K562 (cell line): ENCODE measurements around the gene NNAT. TPM values are rescaled to one million over a fixed set of nuclear protein-coding genes. Genes with fewer than 3 reads are reported as not detected.

ENCODE experiments used
- ATAC-seq: fragments of 200-7000 bp; cut with Tn5 transposase; 3 replicates; pipeline ENCODE4 v1.9.1; 2020; ENCODE audit warnings: moderate library complexity
- BruUV-seq: library from RNA; stranded (reverse); fragments of 400-500 nt; replicated peaks from 2 replicates; lab custom pipeline; 2021; lab: Mats Ljungman, UMichigan
- CTCF ChIA-PET: fragments of 300-600 bp; formaldehyde crosslinking; extraction: SDS; loops from one replicate; lab custom pipeline; 2021; ENCODE audit warnings: low intra/inter-chr PET ratio; lab: Yijun Ruan, JAX
- POLR2A ChIA-PET: fragments of 300-600, 350-650 bp; sonication (Branson Sonifier 250); formaldehyde crosslinking; extraction: SDS; loops from one replicate; lab custom pipeline; 2021; ENCODE audit warnings: antibody characterized with exemption, inconsistent platforms; lab: Yijun Ruan, JAX
- DNase-seq, 4 experiments: peaks; one replicate each; pipeline versions ENCODE4 v3.0.0 to v3.0.0-alpha.2; 2011 to 2018; ENCODE audit warnings: low spot score in 3 of 4, mixed read lengths in 3 of 4; ENCODE audit errors: extremely low read depth in 1 of 4
- FAIRE-seq: peaks from 2 replicates; lab custom pipeline; 2011; peaks lifted over from hg19 to GRCh38; lab: Jason Lieb, UNC
- H2AFZ ChIP-seq: 2 replicates; pipeline ENCODE4 v1.6.0; 2011; ENCODE audit warnings: low read depth, low read length, control low read depth, inconsistent platforms
- H3K27ac ChIP-seq: fragments of 200-600 bp; 3 replicates; pipeline ENCODE4 v1.8.0; 2011; ENCODE audit warnings: low read depth, mild to moderate bottlenecking, control low read depth, inconsistent platforms, low read length, moderate library complexity, mixed read lengths; ENCODE audit errors: extremely low read depth
- H3K27me3 ChIP-seq, 2 experiments: fragments of 300-600 bp in 1 of 2; 2 replicates in 1 of 2; 3 replicates in 1 of 2; pipeline versions ENCODE4 v1.6.0 to v1.8.0; 2011; ENCODE audit warnings: inconsistent platforms in 2 of 2, low read length in 2 of 2, mild to moderate bottlenecking in 1 of 2, mixed read lengths in 1 of 2, moderate library complexity in 1 of 2; ENCODE audit not compliant: control insufficient read depth in 2 of 2, insufficient read depth in 2 of 2
- H3K36me3 ChIP-seq: fragments of 300-600 bp; 3 replicates; pipeline ENCODE4 v1.8.0; 2011; ENCODE audit warnings: mild to moderate bottlenecking, low read length, inconsistent platforms; ENCODE audit not compliant: control insufficient read depth, insufficient read depth
- H3K4me1 ChIP-seq, 2 experiments: fragments of 200-600 bp in 1 of 2; replicated peaks in 1 of 2; 2 replicates in 1 of 2; 3 replicates in 1 of 2; pipeline versions ENCODE4 v1.5.1 to v1.8.0; 2011; ENCODE audit warnings: inconsistent platforms in 2 of 2, low read length in 2 of 2, mild to moderate bottlenecking in 1 of 2, mixed read lengths in 1 of 2, moderate library complexity in 1 of 2; ENCODE audit not compliant: control insufficient read depth in 2 of 2, insufficient read depth in 2 of 2
- H3K4me2 ChIP-seq: 2 replicates; pipeline ENCODE4 v1.6.1; 2011; ENCODE audit warnings: low read length, control low read depth, inconsistent platforms, mixed read lengths; ENCODE audit not compliant: insufficient read depth
- H3K4me3 ChIP-seq: fragments of 200-600 bp; sonication (generic), shearing (Covaris generic); 2 replicates; pipeline ENCODE4 v1.5.1; 2016; ENCODE audit warnings: control low read depth, inconsistent platforms
- H3K79me2 ChIP-seq: fragments of 200-600 bp; 3 replicates; pipeline ENCODE4 v1.8.0; 2011; ENCODE audit warnings: low read length, inconsistent platforms; ENCODE audit not compliant: control insufficient read depth, insufficient read depth
- H3K9ac ChIP-seq, 2 experiments: 2 replicates each; pipeline versions ENCODE4 v1.6.0 to v1.6.1; 2011; ENCODE audit warnings: low read depth in 2 of 2, low read length in 2 of 2, control low read depth in 1 of 2, inconsistent platforms in 1 of 2, mild to moderate bottlenecking in 1 of 2, mixed read lengths in 1 of 2; ENCODE audit not compliant: insufficient read depth in 1 of 2
- H3K9me1 ChIP-seq: one replicate; pipeline ENCODE4 v1.6.0; 2011; ENCODE audit warnings: inconsistent platforms, mild to moderate bottlenecking, low read length, moderate library complexity; ENCODE audit not compliant: control insufficient read depth, insufficient read depth
- H3K9me3 ChIP-seq: replicated peaks from 2 replicates; pipeline ENCODE4 v1.5.1; 2011; ENCODE audit warnings: low read depth, low read length, inconsistent platforms; ENCODE audit not compliant: control insufficient read depth, insufficient read depth
- H4K20me1 ChIP-seq: replicated peaks from 2 replicates; pipeline ENCODE4 v1.6.1; 2011; ENCODE audit warnings: low read length, inconsistent platforms, mixed read lengths; ENCODE audit not compliant: control insufficient read depth, insufficient read depth
- CBX3 ChIP-seq, 2 experiments: IDR thresholded peaks; 1 replicate in 1 of 2; 2 replicates in 1 of 2; pipeline ENCODE4 v1.6.1; 2012; ENCODE audit warnings: inconsistent platforms in 2 of 2, low read length in 2 of 2, borderline replicate concordance in 1 of 2, control low read depth in 1 of 2
- COPS2 ChIP-seq: fragments of 450-650 bp; conservative IDR thresholded peaks from 2 replicates; pipeline ENCODE4 v1.6.1; 2016; ENCODE audit warnings: mild to moderate bottlenecking, moderate library complexity
- EZH2 ChIP-seq: IDR thresholded peaks from 2 replicates; pipeline ENCODE4 v1.6.1; 2012; ENCODE audit warnings: low read depth, mild to moderate bottlenecking, inconsistent platforms, low read length, borderline replicate concordance
- KLF13 ChIP-seq: fragments of 450-650 bp; IDR thresholded peaks from 2 replicates; pipeline ENCODE4 v1.6.1; 2016; ENCODE audit warnings: missing genetic modification characterization, low read depth, mild to moderate bottlenecking, missing compliant biosample characterization, moderate library complexity, borderline replicate concordance
- PURB ChIP-seq: sonication (generic); formaldehyde crosslinking; IDR thresholded peaks from 2 replicates; pipeline ENCODE4 v1.9.0; 2021; ENCODE audit warnings: low read depth, mild to moderate bottlenecking, missing genetic modification reagents
- RB1 ChIP-seq: fragments of 450-650 bp; IDR thresholded peaks from 2 replicates; pipeline ENCODE4 v1.6.1; 2017; ENCODE audit warnings: low read depth, mild to moderate bottlenecking
- TCF3 ChIP-seq: sonication (generic); formaldehyde crosslinking; IDR thresholded peaks from 2 replicates; pipeline ENCODE4 v1.4.0; 2020; ENCODE audit warnings: mild to moderate bottlenecking, missing genetic modification reagents
- THRA ChIP-seq: fragments of 450-650 bp; IDR thresholded peaks from 2 replicates; pipeline ENCODE4 v1.6.1; 2017; ENCODE audit warnings: mild to moderate bottlenecking, moderate library complexity
- ZBTB1 ChIP-seq: sonication (generic); formaldehyde crosslinking; IDR thresholded peaks from 2 replicates; pipeline ENCODE4 v1.8.1; 2023; ENCODE audit warnings: missing genetic modification reagents, low read depth, mild to moderate bottlenecking, borderline replicate concordance
- ZFX ChIP-seq: sonication (generic); formaldehyde crosslinking; IDR thresholded peaks from 2 replicates; pipeline ENCODE4 v1.8.0; 2022; ENCODE audit warnings: mild to moderate bottlenecking, missing genetic modification reagents, moderate library complexity
- ZNF121 ChIP-seq: sonication (generic); formaldehyde crosslinking; conservative IDR thresholded peaks from 2 replicates; pipeline ENCODE4 v1.8.0; 2022; ENCODE audit warnings: missing genetic modification reagents
- ZNF23 ChIP-seq: fragments of 250-450 bp; sonication (Bioruptor Pico); IDR thresholded peaks from 2 replicates; pipeline ENCODE4 v1.4.0; 2020; ENCODE audit warnings: mild to moderate bottlenecking
- ZNF699 ChIP-seq: fragments of 250-450 bp; sonication (Bioruptor Pico); IDR thresholded peaks from 2 replicates; pipeline ENCODE4 v1.8.0; 2021; ENCODE audit warnings: mild to moderate bottlenecking, moderate library complexity; ENCODE audit not compliant: insufficient replicate concordance
- WGBS: fragments of 100-300 bp; shearing (Covaris generic); methylation state at CpG from one replicate; pipeline ENCODE4 v1.1.6; 2016; ENCODE audit warnings: low coverage, mixed read lengths; ENCODE audit not compliant: insufficient coverage; ENCODE audit errors: missing lambda C conversion rate; 5-methylcytosine and 5-hydroxymethylcytosine counted together
- in situ Hi-C: fragments of 300-500 bp; cut with MboI; formaldehyde crosslinking; loops from 4 replicates; pipeline ENCODE4 v1.15.0; 2018; ENCODE audit warnings: inconsistent platforms, mixed read lengths
- intact Hi-C: fragments of 100-400 bp; cut with micrococcal nuclease; formaldehyde crosslinking; loops from 2 replicates; pipeline ENCODE4 v1.14.2; 2022
- polyA plus RNA-seq, 8 experiments: library from polyadenylated mRNA; depleted of rRNA in 4 of 8; stranded (reverse) in 5 of 8; unstranded in 3 of 8; fragments of >200 nt; fragmentation: Nextera tagmentation in 2 of 8; fragmentation: Illumina TruSeq in 1 of 8; extraction: Ambion mirVana in 2 of 8; extraction: Trizol in 1 of 8; gene quantifications; 2 replicates each; pipeline versions ENCODE4 v1.2.1 to v1.2.3, GENCODE V29; 2011 to 2014; ENCODE audit warnings: inconsistent platforms in 1 of 8, missing spikeins in 1 of 8
- total RNA-seq, 7 experiments: library from RNA; depleted of rRNA in 6 of 7; stranded (reverse); fragments of >200 nt in 6 of 7; fragmentation: Illumina TruSeq in 2 of 7; extraction: Trizol in 2 of 7; gene quantifications; 2 replicates each; pipeline versions ENCODE4 v1.2.1 to v1.2.3, GENCODE V29; 2011 to 2021; ENCODE audit warnings: low replicate concordance in 1 of 7

The NNAT gene
- total and polyA plus RNA-seq, 9 of the 15 experiments (the other 6 are each of a cell fraction or from before 2014, with no cell fraction given): 0.13 TPM; not detected in 8

- no peak overlapping the region for H3K9ac ChIP-seq
- H4K20me1 ChIP-seq: no peaks in the 10 kb centered on the region; the same call in 1 of the 2 replicates
- DNase-seq (no peak), FAIRE-seq (no peak), ATAC-seq (no peak)
- no peaks in the 10 kb centered on the region for H3K9me3 ChIP-seq
- POLR2A ChIA-PET: interaction anchor here (0.8 to 1.6 kb wide), 3 partner anchors 11 to 36 kb away, joined by 3 to 4 read pairs (median 3); no protein-coding TSS in a partner anchor
- BruUV-seq: no TSS peak
- intact Hi-C loops: no loop called here
- H3K36me3 ChIP-seq: no peaks in the 10 kb centered on the region
- H3K9me1 ChIP-seq: peaks cover 4% of the 10 kb centered on the region
- no peak overlapping the region for H3K4me3 ChIP-seq
- WGBS: 2% methylated on average over 3 of the region's 3 CpGs
- no peaks in the 10 kb centered on the region for H3K79me2 ChIP-seq
- CTCF ChIA-PET: no interaction called here
- H3K4me1 ChIP-seq: no peaks in the 10 kb centered on the region
- no peak overlapping the region for H3K4me2 ChIP-seq
- in situ Hi-C loops: no loop called here
- H3K27ac ChIP-seq: no peak overlapping the region
- H2AFZ ChIP-seq: no peak overlapping the region
- TF ChIP-seq ZFX (CRISPR knock-in tag): no peak
- TF ChIP-seq THRA: no peak
- no peak for TF ChIP-seq ZNF121 (CRISPR knock-in tag)
- TF ChIP-seq PURB: no peak
- no peak for TF ChIP-seq COPS2
- TF ChIP-seq ZBTB1 (CRISPR knock-in tag): no peak
- no peak for TF ChIP-seq KLF13 (tag)
- TF ChIP-seq TCF3: no peak
- TF ChIP-seq ZNF699 (CRISPR knock-in tag): no peak
- no peak for TF ChIP-seq CBX3 (IDR thresholded peaks at IDR 0.05; ENCODE audit: borderline replicate concordance in 1 of 2, low read length in 2 of 2)
- no peak for TF ChIP-seq ZNF23 (CRISPR knock-in tag)
- no peak for TF ChIP-seq EZH2
- TF ChIP-seq RB1: no peak
- peaks cover 20 to 58% of the 10 kb centered on the region in 2 experiments for H3K27me3 ChIP-seq
These were observed 44.0 kb upstream of the NNAT start for GRCh38 chr20:37477041-37477440.
